ENCODE data around the gene AGAP6. TPM values are rescaled to one million over a fixed set of nuclear protein-coding genes. Genes with fewer than 3 reads are reported as not detected.
"Not testable (repeated sequence)": the region's sequence is repeated elsewhere in the genome, so short reads cannot be mapped to it uniquely, and the experiment has no call there.

The AGAP6 gene
- total and polyA plus RNA-seq, 2 of the 8 experiments (the other 6 are each of a cell fraction or from before 2014, with no cell fraction given), result 13.0 to 15.3 TPM

DNA sequence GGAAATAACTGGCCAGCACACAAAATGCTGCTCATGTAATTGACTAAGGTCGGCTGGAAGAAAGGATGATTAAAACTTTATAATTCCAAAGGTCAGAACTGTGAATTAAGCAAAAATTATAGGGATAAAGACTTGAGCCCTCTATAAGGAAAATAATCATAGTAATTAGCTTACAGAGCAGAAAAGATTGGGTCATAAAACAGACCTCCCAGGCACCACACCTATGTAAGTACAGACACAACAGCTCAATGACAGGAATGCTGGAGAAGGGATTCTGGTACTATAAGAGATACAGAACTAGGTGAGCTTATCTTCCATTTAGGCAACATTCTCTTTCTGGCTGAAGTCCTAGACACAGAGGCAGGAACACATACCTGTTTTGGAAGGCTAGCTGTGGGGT lies 70.5 kb downstream of the AGAP6 start:
- H3K4me2 ChIP-seq (ENCODE audit: insufficient read depth in 1 of 2, low read depth in 2 of 2, low read length in 2 of 2); H3K14ac ChIP-seq (ENCODE audit: insufficient read length); DNase-seq (ENCODE audit: low read depth in 1 of 2, low spot score in 2 of 2); H2BK5ac ChIP-seq (ENCODE audit: low read depth, low read length); H3K4me1 ChIP-seq (replicated peaks in 1 of 4; ENCODE audit: control insufficient read depth in 3 of 4, insufficient read depth in 4 of 4, low read length in 3 of 4); H2BK20ac ChIP-seq (ENCODE audit: low read length); H2AFZ ChIP-seq (ENCODE audit: low read length); H3K23me2 ChIP-seq (ENCODE audit: low read depth, low read length); H3K18ac ChIP-seq (ENCODE audit: extremely low read depth, low read length); CTCF ChIA-PET (ENCODE audit: partially characterized antibody); H2AK5ac ChIP-seq (ENCODE audit: low read depth, low read length); H4K5ac ChIP-seq (ENCODE audit: insufficient read length, low read depth, low read length); FAIRE-seq; H2BK12ac ChIP-seq (ENCODE audit: low read depth, low read length); H4K20me1 ChIP-seq (replicated peaks in 1 of 2; ENCODE audit: control insufficient read depth in 1 of 2, insufficient read depth in 2 of 2, low read length in 2 of 2); H2BK120ac ChIP-seq (replicated peaks; ENCODE audit: low read depth, low read length); H3K79me2 ChIP-seq (ENCODE audit: control insufficient read depth in 1 of 2, insufficient read depth in 2 of 2, low read length in 2 of 2); H3K4ac ChIP-seq (replicated peaks; ENCODE audit: insufficient read length, low read depth, low read length); H4K91ac ChIP-seq (replicated peaks; ENCODE audit: insufficient read length, low read length); H3K27me3 ChIP-seq (replicated peaks in 1 of 4; ENCODE audit: control insufficient read depth in 3 of 4, extremely low read depth in 1 of 4, insufficient read depth in 3 of 4, low read length in 3 of 4); H3K4me3 ChIP-seq (ENCODE audit: extremely low read depth in 1 of 4, insufficient read depth in 2 of 4, low read depth in 3 of 4, low read length in 4 of 4); POLR2A ChIA-PET (ENCODE audit: partially characterized antibody); H3K36me3 ChIP-seq (ENCODE audit: control insufficient read depth in 2 of 4, insufficient read depth in 4 of 4, low read length in 3 of 4); H3K27ac ChIP-seq (ENCODE audit: low read depth, low read length); H3K23ac ChIP-seq (ENCODE audit: insufficient read length); H3K9me3 ChIP-seq (ENCODE audit: insufficient read depth in 2 of 2, low read depth in 1 of 2, low read length in 1 of 2); H2BK15ac ChIP-seq (ENCODE audit: low read length); H4K8ac ChIP-seq (ENCODE audit: extremely low read depth, insufficient read depth, low read length); H3K79me1 ChIP-seq (ENCODE audit: low read depth, low read length); H3K9ac ChIP-seq (replicated peaks in 1 of 4; ENCODE audit: extremely low read depth in 1 of 4, low read depth in 3 of 4, low read length in 3 of 4); H3K56ac ChIP-seq (replicated peaks; ENCODE audit: insufficient read length, low read depth, low read length): not testable (repeated sequence)
- WGBS, 2 experiments (ENCODE audit: extremely low coverage in 1 of 2, insufficient coverage in 1 of 2, insufficient read length in 1 of 2, insufficient replicate concordance in 2 of 2, low coverage in 1 of 2, low lambda C conversion rate in 2 of 2, missing lambda C conversion rate in 1 of 2), result 86% methylated on average over 1 of the region's 1 CpG; no CpG with 5 or more reads in 1 of the 2 experiments

DNA sequence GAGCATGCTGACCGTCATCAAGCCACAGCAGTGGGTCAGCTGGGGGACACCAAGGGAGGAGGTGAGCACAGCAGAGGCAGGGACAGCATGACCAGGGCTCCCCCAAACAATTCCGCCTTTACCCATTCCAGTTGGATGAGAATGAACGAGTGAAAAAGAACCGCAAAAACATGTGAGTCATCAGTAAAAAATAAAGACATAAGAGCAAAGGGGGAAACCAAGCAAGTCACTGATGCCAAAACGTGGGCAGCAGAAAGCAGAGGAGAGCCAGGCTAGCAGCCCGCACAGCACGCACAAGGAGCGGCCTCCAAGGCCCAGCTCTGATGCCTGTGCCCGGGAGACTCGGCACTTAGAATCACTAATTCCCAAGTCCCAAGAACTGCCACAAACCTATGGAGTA lies 71.7 kb downstream of the AGAP6 start:
- not testable (repeated sequence) for H3K27me3 ChIP-seq (replicated peaks in 1 of 4; ENCODE audit: control insufficient read depth in 3 of 4, extremely low read depth in 1 of 4, insufficient read depth in 3 of 4, low read length in 3 of 4); H2BK5ac ChIP-seq (ENCODE audit: low read depth, low read length); H3K4me2 ChIP-seq (ENCODE audit: insufficient read depth in 1 of 2, low read depth in 2 of 2, low read length in 2 of 2)

More for the DNA sequence above, 71.7 kb downstream of the AGAP6 start:
- CTCF ChIA-PET (ENCODE audit: partially characterized antibody); H4K91ac ChIP-seq (replicated peaks; ENCODE audit: insufficient read length, low read length); H3K4me1 ChIP-seq (replicated peaks in 1 of 4; ENCODE audit: control insufficient read depth in 3 of 4, insufficient read depth in 4 of 4, low read length in 3 of 4); POLR2A ChIA-PET (ENCODE audit: partially characterized antibody); H3K9me3 ChIP-seq (ENCODE audit: insufficient read depth in 2 of 2, low read depth in 1 of 2, low read length in 1 of 2); FAIRE-seq; H3K18ac ChIP-seq (ENCODE audit: extremely low read depth, low read length); H3K23ac ChIP-seq (ENCODE audit: insufficient read length); H4K5ac ChIP-seq (ENCODE audit: insufficient read length, low read depth, low read length); H3K4ac ChIP-seq (replicated peaks; ENCODE audit: insufficient read length, low read depth, low read length); H4K8ac ChIP-seq (ENCODE audit: extremely low read depth, insufficient read depth, low read length); H3K4me3 ChIP-seq (ENCODE audit: extremely low read depth in 1 of 4, insufficient read depth in 2 of 4, low read depth in 3 of 4, low read length in 4 of 4); H2BK12ac ChIP-seq (ENCODE audit: low read depth, low read length); H3K9ac ChIP-seq (replicated peaks in 1 of 4; ENCODE audit: extremely low read depth in 1 of 4, low read depth in 3 of 4, low read length in 3 of 4); H2AK5ac ChIP-seq (ENCODE audit: low read depth, low read length); H3K14ac ChIP-seq (ENCODE audit: insufficient read length); H3K79me1 ChIP-seq (ENCODE audit: low read depth, low read length); H2AFZ ChIP-seq (ENCODE audit: low read length); H3K79me2 ChIP-seq (ENCODE audit: control insufficient read depth in 1 of 2, insufficient read depth in 2 of 2, low read length in 2 of 2); H3K36me3 ChIP-seq (ENCODE audit: control insufficient read depth in 2 of 4, insufficient read depth in 4 of 4, low read length in 3 of 4); H2BK15ac ChIP-seq (ENCODE audit: low read length); H2BK120ac ChIP-seq (replicated peaks; ENCODE audit: low read depth, low read length); H3K23me2 ChIP-seq (ENCODE audit: low read depth, low read length); H3K56ac ChIP-seq (replicated peaks; ENCODE audit: insufficient read length, low read depth, low read length); DNase-seq (ENCODE audit: low read depth in 1 of 2, low spot score in 2 of 2); H2BK20ac ChIP-seq (ENCODE audit: low read length); H4K20me1 ChIP-seq (replicated peaks in 1 of 2; ENCODE audit: control insufficient read depth in 1 of 2, insufficient read depth in 2 of 2, low read length in 2 of 2); H3K27ac ChIP-seq (ENCODE audit: low read depth, low read length): not testable (repeated sequence)
- WGBS, 2 experiments (ENCODE audit: extremely low coverage in 1 of 2, insufficient coverage in 1 of 2, insufficient read length in 1 of 2, insufficient replicate concordance in 2 of 2, low coverage in 1 of 2, low lambda C conversion rate in 2 of 2, missing lambda C conversion rate in 1 of 2), result 85% methylated on average over 10 of the region's 10 CpGs; no CpG with 5 or more reads in 1 of the 2 experiments
